ENCODE results near the gene ISG15. TPM values are rescaled to one million over a fixed set of nuclear protein-coding genes. Genes with fewer than 3 reads are reported as not detected.
A peak's percentile ranks its signal among the peaks of the same experiment; 100 is the strongest.

ISG15 gene
- total and polyA plus RNA-seq, 2 of the 13 experiments (the other 11 are each of a cell fraction or from before 2014, with no cell fraction given) = 42.1 to 54.9 TPM

GRCh38 chr1:979744-980072 is 33.6 kb upstream of the ISG15 start (continued):
- no peak for TF ChIP-seq ZNF280D (CRISPR knock-in tag; IDR thresholded peaks at IDR 0.05)

- Histone ChIP-seq H3K9ac (ENCODE audit: insufficient read depth, low read depth, low read length) (peak overlapping the region; percentile 49; the same call in 1 of the 2 replicates), H3K79me2 (ENCODE audit: insufficient read depth, low read length) (no peaks in the 10 kb centered on the region), H3K4me3 (replicated peaks in 1 of 3; ENCODE audit: insufficient read depth in 1 of 3, low read depth in 2 of 3, low read length in 3 of 3) (peak overlapping the region; percentile 2 to 70 (median 48); a peak in 4 of 6 replicates), H2AFZ (ENCODE audit: low read length) (no peak overlapping the region), H3K4me2 (ENCODE audit: low read depth, low read length) (peak overlapping the region; percentile 74), H3K9me3 (ENCODE audit: low read length) (no peaks in the 10 kb centered on the region), H3K27ac (ENCODE audit: extremely low read length, insufficient read depth, low read length) (no peak overlapping the region), H4K20me1 (ENCODE audit: insufficient read depth, low read length) (no peaks in the 10 kb centered on the region), H3K27me3 (ENCODE audit: control insufficient read depth in 1 of 2, insufficient read depth in 2 of 2, low read length in 2 of 2) (peaks cover 22 to 50% of the 10 kb centered on the region in 2 experiments), H3K36me3 (replicated peaks in 1 of 2; ENCODE audit: control insufficient read depth in 1 of 2, insufficient read depth in 2 of 2, low read length in 2 of 2) (no peaks in the 10 kb centered on the region), H3K4me1 (ENCODE audit: insufficient read depth, low read length) (peaks cover 55% of the 10 kb centered on the region)
- ATAC-seq = peak; percentile 40
- no TSS peak for BruUV-seq (replicated peaks)
- FAIRE-seq = no peak
- POLR2A ChIA-PET = interaction anchor here (1.9 kb wide), 1 partner anchor 13 kb away, joined by 4 read pairs; the partner anchor contains the start of gene PLEKHN1
- no CpG with 5 or more reads among the region's 13 CpGs for WGBS (ENCODE audit: low lambda C conversion rate)
- DNase-seq (ENCODE audit: low spot score) = no peak
- intact Hi-C loops (cut with micrococcal nuclease; ENCODE audit: unreplicated experiment) = no loop called here
- in situ Hi-C loops (cut with HindIII; ENCODE audit: extremely low pct_ligation_motif_present, low pct_unique_long_range_greater_than_20kb) = no loop called here
- CTCF ChIA-PET (ENCODE audit: low intra/inter-chr PET ratio, low total read pairs) = no interaction called here
- TF ChIP-seq MLLT10 (CRISPR knock-in tag; IDR thresholded peaks at IDR 0.05) (no peak), MLXIP (CRISPR knock-in tag; IDR thresholded peaks at IDR 0.05; ENCODE audit: borderline replicate concordance) (no peak), ZNF136 (CRISPR knock-in tag; IDR thresholded peaks at IDR 0.05; ENCODE audit: low read depth) (no peak), ZMAT5 (CRISPR knock-in tag; IDR thresholded peaks at IDR 0.05; ENCODE audit: borderline replicate concordance, low read depth) (0 out of 2 replicates have a peak, but pooled peaks have one; percentile 67), ZNF343 (CRISPR knock-in tag; IDR thresholded peaks at IDR 0.05) (0 out of 2 replicates have a peak, but pooled peaks have one; percentile 8), PHF21A (CRISPR knock-in tag; IDR thresholded peaks at IDR 0.05) (0 out of 2 replicates have a peak, but pooled peaks have one; percentile 40), MXD1 (CRISPR knock-in tag; IDR thresholded peaks at IDR 0.05) (0 out of 2 replicates have a peak, but pooled peaks have one; percentile 31), PHF20 (CRISPR knock-in tag; IDR thresholded peaks at IDR 0.05) (0 out of 2 replicates have a peak, but pooled peaks have one; percentile 38), HNRNPL (IDR thresholded peaks at IDR 0.05; ENCODE audit: low read depth, low read length) (0 out of 2 replicates have a peak, but pooled peaks have one; percentile 56), ZNF235 (CRISPR knock-in tag; IDR thresholded peaks at IDR 0.05; ENCODE audit: borderline replicate concordance) (no peak)
Observed at GRCh38 chr1:980137-980571, 33.1 kb upstream of the ISG15 start.

All from HepG2 (cell line).